HG03432 (cell line): ENCODE measurements around the gene TNNT2.

Source experiments
- ATAC-seq: cut with Tn5 transposase; IDR thresholded peaks from one replicate; pipeline ENCODE4 v1.9.1; 2021; ENCODE audit warnings: mild to moderate bottlenecking, moderate library complexity; ENCODE audit not compliant: unreplicated experiment

TNNT2 gene

GRCh38 chr1:201357636-201358348, 19.7 kb downstream of the TNNT2 start:
- ATAC-seq: no peak

- ATAC-seq: no peak
Measured at GRCh38 chr1:201357211-201357610, 20.3 kb downstream of the TNNT2 start.

- no peak for ATAC-seq
Measured at GRCh38 chr1:201356701-201357100, 20.8 kb downstream of the TNNT2 start.

- no peak for ATAC-seq
Measured at GRCh38 chr1:201356236-201356635, 21.2 kb downstream of the TNNT2 start.

GRCh38 chr1:201355471-201355870, 22.0 kb downstream of the TNNT2 start:
- no peak for ATAC-seq

GRCh38 chr1:201354901-201355295, 22.6 kb downstream of the TNNT2 start:
- ATAC-seq: no peak

GRCh38 chr1:201354151-201354900, 23.2 kb downstream of the TNNT2 start:
- no peak for ATAC-seq

GRCh38 chr1:201353186-201353940, 24.1 kb downstream of the TNNT2 start:
- ATAC-seq: no peak

- no peak for ATAC-seq
Measured at GRCh38 chr1:201351617-201352016, 25.9 kb downstream of the TNNT2 start.

- ATAC-seq: no peak
Measured at GRCh38 chr1:201350884-201351283, 26.6 kb downstream of the TNNT2 start.

- ATAC-seq: no peak
Measured at GRCh38 chr1:201350361-201350725, 27.1 kb downstream of the TNNT2 start.

GRCh38 chr1:201349092-201349491, 28.4 kb downstream of the TNNT2 start:
- ATAC-seq: no peak

GRCh38 chr1:201348211-201348566, 29.3 kb downstream of the TNNT2 start:
- no peak for ATAC-seq

- ATAC-seq: no peak
Measured at GRCh38 chr1:201347498-201348210, 29.8 kb downstream of the TNNT2 start.

- ATAC-seq: no peak
Measured at GRCh38 chr1:201346987-201347386, 30.5 kb downstream of the TNNT2 start.

GRCh38 chr1:201346337-201346939, 31.0 kb downstream of the TNNT2 start:
- ATAC-seq: no peak

GRCh38 chr1:201345081-201345355, 32.5 kb downstream of the TNNT2 start:
- ATAC-seq: no peak

- ATAC-seq: no peak
Measured at GRCh38 chr1:201344206-201345080, 33.0 kb downstream of the TNNT2 start.

GRCh38 chr1:201341377-201341776, 36.1 kb downstream of the TNNT2 start:
- no peak for ATAC-seq
